Measurements from ENCODE around the gene SOWAHC.
"Not testable (repeated sequence)": the region's sequence is repeated elsewhere in the genome, so short reads cannot be mapped to it uniquely, and the experiment has no call there.

The SOWAHC gene

GRCh38 chr2:109623923-109624322, 9.8 kb downstream of the SOWAHC start:
- no peaks in the 10 kb centered on the region for H3K4me1 Mint-ChIP-seq

DNA sequence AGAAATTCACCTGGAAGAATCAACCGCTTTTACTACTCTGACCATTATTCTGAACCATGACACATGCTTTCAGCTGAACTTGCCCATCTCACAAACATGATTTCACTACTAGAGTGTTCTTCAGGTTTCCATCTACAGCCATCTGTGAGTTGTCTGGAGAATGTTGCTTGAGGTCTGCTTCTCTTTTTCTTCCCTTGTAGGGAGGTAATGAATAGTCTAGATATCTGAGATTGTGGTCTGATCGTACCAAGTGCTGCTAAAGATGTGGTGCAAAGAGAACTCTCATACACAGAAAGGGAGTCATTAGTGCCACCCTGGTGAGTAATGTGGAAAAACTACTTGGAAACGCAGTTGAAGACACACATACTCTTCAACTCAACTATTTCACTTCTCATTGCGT, 10.2 kb downstream of the SOWAHC start:
- Mint-ChIP-seq H3K27me3 (ENCODE audit: low read depth, poor library complexity) (peaks cover 19% of the 10 kb centered on the region), H3K9me3 (no peaks in the 10 kb centered on the region), H3K4me3 (no peak overlapping the region), H3K36me3 (ENCODE audit: low read depth) (no peaks in the 10 kb centered on the region), H3K4me1 (no peaks in the 10 kb centered on the region), H3K27ac (no peak overlapping the region)
- no peak for TF ChIP-seq CTCF (IDR thresholded peaks at IDR 0.05)
- DNase-seq: no peak

More at GRCh38 chr2:109623923-109624322, 9.8 kb downstream of the SOWAHC start:
- Mint-ChIP-seq H3K9me3 (no peaks in the 10 kb centered on the region), H3K27me3 (ENCODE audit: low read depth, poor library complexity) (peaks cover 19% of the 10 kb centered on the region), H3K4me3 (no peak overlapping the region), H3K27ac (no peak overlapping the region), H3K36me3 (ENCODE audit: low read depth) (no peaks in the 10 kb centered on the region)
- TF ChIP-seq CTCF (IDR thresholded peaks at IDR 0.05): no peak
- DNase-seq: no peak

DNA sequence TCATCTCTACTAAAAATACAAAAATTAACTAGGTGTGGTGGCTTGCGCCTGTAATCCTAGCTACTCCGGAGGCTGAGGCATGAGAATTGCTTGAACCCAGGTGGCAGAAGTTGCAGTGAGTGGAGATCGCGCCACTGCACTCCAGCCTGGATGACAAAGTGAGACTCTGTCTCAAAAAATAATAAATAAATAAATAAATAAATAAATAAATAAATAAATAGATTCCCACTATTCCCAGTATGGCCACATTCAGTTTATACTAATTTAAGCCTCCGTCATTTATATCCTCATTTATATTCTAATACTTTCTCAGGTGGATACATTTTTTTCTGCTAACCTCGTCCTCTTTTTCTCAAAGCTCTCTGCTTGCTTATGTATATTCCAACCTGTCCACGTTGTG, 14.2 kb downstream of the SOWAHC start:
- not testable (repeated sequence) for H3K36me3 Mint-ChIP-seq (ENCODE audit: low read depth); DNase-seq; H3K27ac Mint-ChIP-seq; H3K4me1 Mint-ChIP-seq; H3K4me3 Mint-ChIP-seq; H3K9me3 Mint-ChIP-seq
- H3K27me3 Mint-ChIP-seq (ENCODE audit: low read depth, poor library complexity): peaks cover 22% of the 10 kb centered on the region

GRCh38 chr2:109629867-109630266, 15.7 kb downstream of the SOWAHC start:
- TF ChIP-seq CTCF (IDR thresholded peaks at IDR 0.05): no peak
- peaks cover 5% of the 10 kb centered on the region for H3K4me1 Mint-ChIP-seq
- no peaks in the 10 kb centered on the region for H3K36me3 Mint-ChIP-seq (ENCODE audit: low read depth)
- DNase-seq: no peak
- no peaks in the 10 kb centered on the region for H3K9me3 Mint-ChIP-seq
- no peak overlapping the region for H3K4me3 Mint-ChIP-seq
- no peak overlapping the region for H3K27ac Mint-ChIP-seq
- H3K27me3 Mint-ChIP-seq (ENCODE audit: low read depth, poor library complexity): peaks cover 16% of the 10 kb centered on the region

- H3K4me3 Mint-ChIP-seq: no peak overlapping the region
- TF ChIP-seq CTCF (IDR thresholded peaks at IDR 0.05): no peak
- peak overlapping the region; percentile 37 for H3K27ac Mint-ChIP-seq
- H3K27me3 Mint-ChIP-seq (ENCODE audit: low read depth, poor library complexity): peaks cover 16% of the 10 kb centered on the region
- H3K36me3 Mint-ChIP-seq (ENCODE audit: low read depth): no peaks in the 10 kb centered on the region
- DNase-seq: no peak
- peaks cover 5% of the 10 kb centered on the region for H3K4me1 Mint-ChIP-seq
- H3K9me3 Mint-ChIP-seq: no peaks in the 10 kb centered on the region
Measured at GRCh38 chr2:109630441-109631430, 16.6 kb downstream of the SOWAHC start.

DNA sequence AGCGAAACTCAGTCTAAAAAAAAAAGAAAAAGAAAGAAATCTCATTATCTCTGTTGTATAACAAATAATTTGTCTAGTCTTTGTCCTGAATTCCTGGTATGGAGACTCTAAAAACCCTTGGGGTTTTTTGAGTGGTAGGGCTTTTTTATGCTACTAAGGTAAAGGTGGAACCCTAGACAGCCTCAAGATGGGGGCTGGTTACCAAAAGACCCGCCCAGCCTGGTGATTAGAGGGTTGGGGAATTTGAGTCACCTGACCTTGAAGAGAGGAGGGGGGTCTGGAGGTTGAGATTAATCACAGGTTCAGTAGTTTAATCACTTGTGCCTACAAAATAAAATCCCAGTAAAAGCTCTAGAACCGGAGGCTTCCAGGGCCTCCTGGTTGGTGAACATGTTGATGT, 17.6 kb downstream of the SOWAHC start:
- H3K4me3 Mint-ChIP-seq: no peak overlapping the region
- H3K27ac Mint-ChIP-seq: no peak overlapping the region
- DNase-seq: no peak
- H3K27me3 Mint-ChIP-seq (ENCODE audit: low read depth, poor library complexity): peaks cover 20% of the 10 kb centered on the region
- H3K4me1 Mint-ChIP-seq: peaks cover 11% of the 10 kb centered on the region
- H3K36me3 Mint-ChIP-seq (ENCODE audit: low read depth): no peaks in the 10 kb centered on the region
- no peaks in the 10 kb centered on the region for H3K9me3 Mint-ChIP-seq
- TF ChIP-seq CTCF (IDR thresholded peaks at IDR 0.05): no peak

All from nephron progenitor cell (in vitro differentiated cells).